Umbilical cord (tissue), 2 donors: Measurements from ENCODE around the gene ZNF684. TPM values are rescaled to one million over a fixed set of nuclear protein-coding genes. Genes with fewer than 3 reads are reported as not detected.
"Not testable (repeated sequence)": the region's sequence is repeated elsewhere in the genome, so short reads cannot be mapped to it uniquely, and the experiment has no call there.

Experiments
- DNase-seq: peaks from one replicate; pipeline ENCODE4 v3.0.0-alpha.2; 2015; ENCODE audit warnings: low spot score
- total RNA-seq: library from RNA; depleted of rRNA; stranded (reverse); fragments of >200 nt; gene quantifications from one replicate; pipeline ENCODE4 v1.2.3, GENCODE V29; 2014; ENCODE audit warnings: low replicate concordance; ENCODE audit not compliant: insufficient read depth

The ZNF684 gene
- 6.7 TPM for total RNA-seq

DNA sequence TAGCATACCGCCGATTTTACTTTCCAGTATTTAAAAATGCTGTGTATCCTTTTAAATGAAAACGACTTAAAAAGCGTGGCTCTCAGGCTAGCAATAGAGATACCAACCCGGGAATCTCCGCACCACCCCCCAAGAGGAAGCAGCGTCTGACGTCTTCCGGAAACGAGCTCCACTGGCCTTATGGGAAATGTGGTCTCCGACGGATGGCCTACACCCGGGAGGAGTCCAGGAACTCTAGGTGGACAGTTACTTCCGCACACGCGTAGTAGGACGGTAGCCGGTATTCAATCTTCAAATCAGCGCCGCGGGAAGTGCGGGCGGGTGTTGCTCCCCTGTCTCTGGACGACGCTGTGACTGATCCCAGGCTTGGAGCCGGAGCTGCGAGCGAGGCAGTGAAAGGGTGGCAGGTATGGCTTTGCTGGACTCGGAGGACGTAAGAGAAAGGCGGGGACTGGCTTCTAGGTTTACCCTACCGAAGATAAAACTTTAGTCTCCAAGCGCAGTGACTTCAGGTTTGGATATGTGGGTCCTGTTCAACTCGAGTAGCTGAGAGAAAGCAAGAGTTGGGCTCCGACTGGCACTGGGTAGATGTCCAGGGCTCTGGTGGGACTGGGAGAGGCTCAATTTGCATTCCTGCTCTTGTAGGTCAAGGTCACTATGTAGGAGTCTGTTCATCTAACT is at the start of gene ZNF684:
Gene ZNF684, plus strand, starts transcription at position 257 of the 681 bp plus-strand sequence. CDS start 1,530 bp downstream, outside the sequence.
- DNase-seq, result peak; percentile 98

DNA sequence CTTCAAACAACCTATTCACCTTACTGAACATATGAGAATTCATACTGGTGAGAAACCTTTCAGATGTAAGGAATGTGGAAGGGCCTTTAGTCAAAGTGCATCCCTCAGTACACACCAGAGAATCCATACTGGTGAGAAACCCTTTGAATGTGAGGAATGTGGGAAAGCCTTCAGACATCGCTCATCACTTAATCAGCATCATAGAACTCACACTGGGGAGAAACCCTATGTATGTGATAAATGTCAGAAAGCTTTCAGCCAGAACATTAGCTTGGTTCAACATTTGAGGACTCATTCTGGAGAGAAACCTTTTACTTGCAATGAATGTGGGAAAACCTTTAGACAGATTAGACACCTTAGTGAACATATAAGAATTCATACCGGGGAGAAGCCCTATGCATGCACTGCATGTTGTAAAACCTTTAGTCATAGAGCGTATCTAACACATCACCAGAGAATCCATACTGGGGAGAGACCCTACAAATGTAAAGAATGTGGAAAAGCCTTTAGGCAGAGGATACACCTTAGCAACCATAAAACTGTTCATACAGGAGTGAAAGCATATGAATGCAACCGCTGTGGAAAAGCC is 36.0 kb upstream of the ZNF684 start:
- DNase-seq, result no peak

GRCh38 chr1:40502651-40503050 is 28.8 kb upstream of the ZNF684 start:
- not testable (repeated sequence) for DNase-seq

DNA sequence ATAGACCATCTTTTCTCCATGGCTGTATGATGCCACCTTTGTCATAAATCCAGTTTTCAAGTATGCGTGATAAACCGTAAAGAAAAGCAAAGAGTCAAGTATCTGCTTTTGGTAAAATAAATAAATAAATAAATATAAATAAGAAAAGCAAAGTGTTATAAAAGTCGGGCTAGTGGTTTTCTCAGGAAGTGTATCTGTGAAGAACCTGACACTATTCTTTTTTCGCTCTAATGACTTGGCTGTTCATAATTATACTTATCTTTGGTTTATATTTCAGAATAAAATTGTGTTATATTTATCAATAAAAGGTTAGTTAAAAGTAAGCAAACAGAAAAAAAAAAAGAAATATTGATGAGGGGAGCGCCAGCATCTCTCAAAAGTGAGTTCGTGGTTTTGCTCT is 23.5 kb upstream of the ZNF684 start:
- DNase-seq, result no peak

- peak; percentile 88 for DNase-seq
Measured at GRCh38 chr1:40508375-40509341, 22.8 kb upstream of the ZNF684 start, which contains the start of gene EXO5. Gene EXO5 (plus strand): TSS chr1:40508767. CDS start chr1:40514545, 5,778 bp downstream.

- no peak for DNase-seq
Measured at GRCh38 chr1:40519517-40519916, 11.9 kb upstream of the ZNF684 start.

- DNase-seq, result no peak
Measured at GRCh38 chr1:40530735-40531380, 579 bp upstream of the ZNF684 start.

DNA sequence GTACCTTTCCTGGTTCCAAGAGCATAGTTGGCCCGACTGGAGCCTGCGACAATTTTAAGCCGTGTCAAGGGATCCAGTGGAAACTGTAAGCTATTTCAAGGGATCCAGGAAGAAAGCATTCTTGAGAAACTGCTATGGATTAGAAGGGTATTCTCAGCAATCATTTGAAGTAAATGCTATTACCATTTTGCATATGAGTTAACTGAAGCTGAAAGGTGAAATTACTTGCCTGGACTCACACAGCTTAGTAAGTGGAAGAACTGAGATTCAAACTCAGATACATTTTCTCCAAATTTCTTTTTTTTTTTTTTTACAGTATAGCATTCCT is 589 bp downstream of the ZNF684 start:
- no peak for DNase-seq

- peak; percentile 43 for DNase-seq
Measured at GRCh38 chr1:40532844-40533424, 1.5 kb downstream of the ZNF684 start.

- DNase-seq, result no peak
Measured at GRCh38 chr1:40534589-40534988, 3.2 kb downstream of the ZNF684 start.

- DNase-seq, result no peak
Measured at GRCh38 chr1:40535732-40536131, 4.3 kb downstream of the ZNF684 start.

DNA sequence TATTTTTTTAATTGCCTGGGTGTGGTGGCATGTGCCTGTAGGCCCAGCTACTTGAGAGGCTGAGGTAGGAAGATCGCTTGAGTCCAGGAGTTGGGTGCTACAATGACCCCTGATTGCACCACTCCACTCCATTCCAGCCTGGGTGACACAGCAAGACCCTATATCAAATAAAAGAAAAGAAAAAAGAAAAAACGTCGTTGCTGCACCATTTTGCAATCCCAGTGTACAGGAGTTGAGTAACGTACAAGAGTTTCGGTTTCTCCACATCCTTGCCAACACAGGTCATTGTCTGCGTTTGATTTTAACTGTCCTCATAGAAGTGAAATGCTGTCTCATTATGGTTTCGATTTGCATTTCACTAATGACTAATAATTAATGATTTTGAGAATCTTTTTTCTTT is 7.9 kb downstream of the ZNF684 start:
- no peak for DNase-seq

- no peak for DNase-seq
Measured at GRCh38 chr1:40546957-40547356, 15.5 kb downstream of the ZNF684 start.

- no peak for DNase-seq
Measured at GRCh38 chr1:40553017-40553416, 21.6 kb downstream of the ZNF684 start.

- DNase-seq, result not testable (repeated sequence)
Measured at GRCh38 chr1:40554807-40555206, 23.4 kb downstream of the ZNF684 start.

- DNase-seq, result no peak
Measured at GRCh38 chr1:40556121-40556520, 24.7 kb downstream of the ZNF684 start.

GRCh38 chr1:40558241-40558640 is 26.8 kb downstream of the ZNF684 start:
- DNase-seq, result not testable (repeated sequence)

DNA sequence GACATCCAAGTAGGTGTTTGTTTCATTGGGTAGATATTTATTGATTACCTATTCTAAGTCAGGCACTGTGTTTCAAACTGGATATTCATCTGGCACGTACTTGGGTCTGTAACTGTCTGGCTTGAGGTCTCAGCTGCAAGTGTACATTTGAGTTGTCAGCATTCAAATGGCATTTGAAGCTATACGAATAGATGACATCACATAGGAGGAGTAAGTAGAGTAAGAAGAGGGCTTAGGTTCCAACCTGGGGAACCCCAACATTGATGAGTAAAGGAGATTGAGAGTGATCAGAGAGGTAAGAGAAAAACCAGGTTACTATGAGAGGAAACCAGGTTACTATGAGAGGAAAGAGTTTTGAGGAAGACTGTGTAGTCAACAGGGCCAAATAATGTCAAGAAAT is 30.7 kb downstream of the ZNF684 start:
- no peak for DNase-seq

DNA sequence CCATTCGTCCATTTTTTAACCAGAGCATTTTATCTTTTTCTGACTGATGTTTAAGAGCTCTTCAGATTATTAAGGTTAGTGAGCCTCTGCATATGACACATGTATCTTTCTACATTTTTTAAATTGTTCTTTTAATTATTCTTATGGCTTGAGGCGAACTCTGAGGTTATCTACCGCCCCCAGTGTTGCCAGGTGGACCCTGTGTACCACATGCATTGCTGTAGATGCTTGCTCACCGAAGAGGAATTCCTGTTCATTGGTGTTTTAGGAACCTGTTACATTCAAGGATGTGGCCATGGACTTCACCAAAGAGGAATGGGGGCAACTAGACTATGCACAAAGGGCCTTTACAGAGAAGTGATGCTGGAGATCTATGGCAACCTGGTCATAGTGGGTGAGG is 31.8 kb downstream of the ZNF684 start:
- DNase-seq, result no peak

DNA sequence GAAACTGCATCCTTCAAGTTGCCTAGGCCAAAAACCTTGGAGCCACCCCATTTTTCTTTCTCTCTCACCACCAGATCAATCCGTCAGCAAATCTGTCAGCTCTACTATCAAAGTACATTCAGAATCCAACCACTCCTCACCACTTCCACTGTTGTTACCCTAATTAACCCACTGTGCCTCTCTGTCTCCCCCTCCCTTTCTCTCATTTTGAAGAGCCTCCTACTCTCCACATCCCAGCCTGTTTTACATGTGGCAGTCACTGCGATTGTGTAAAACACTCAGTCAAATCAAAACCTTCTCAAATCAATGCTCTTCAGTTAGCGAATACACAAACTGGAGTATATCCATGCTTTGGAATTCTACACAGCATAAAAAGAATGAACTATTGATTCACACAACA is 33.1 kb downstream of the ZNF684 start:
- DNase-seq, result no peak

GRCh38 chr1:40564913-40565312 is 33.5 kb downstream of the ZNF684 start:
- DNase-seq, result no peak
